ENCODE data around the gene XCR1.
"Not testable (repeated sequence)": the region's sequence is repeated elsewhere in the genome, so short reads cannot be mapped to it uniquely, and the experiment has no call there.

XCR1 gene

GRCh38 chr3:46025139-46025538 lies 2.1 kb downstream of the XCR1 start:
- no peak for TF ChIP-seq ZNF274 (IDR thresholded peaks at IDR 0.05; ENCODE audit: low read depth, low read length)
- no peak overlapping the region for H3K4me3 ChIP-seq (ENCODE audit: low read length)

- no peak for TF ChIP-seq ZNF274 (IDR thresholded peaks at IDR 0.05; ENCODE audit: low read depth, low read length)
- no peak overlapping the region for H3K4me3 ChIP-seq (ENCODE audit: low read length)
Measured at GRCh38 chr3:46024131-46024530, 3.2 kb downstream of the XCR1 start.

- H3K4me3 ChIP-seq (ENCODE audit: low read length): no peak overlapping the region
- TF ChIP-seq ZNF274 (IDR thresholded peaks at IDR 0.05; ENCODE audit: low read depth, low read length): no peak
Measured at GRCh38 chr3:46022909-46023785, 4.1 kb downstream of the XCR1 start.

GRCh38 chr3:46021516-46021915 lies 5.8 kb downstream of the XCR1 start:
- no peak overlapping the region for H3K4me3 ChIP-seq (ENCODE audit: low read length)
- TF ChIP-seq ZNF274 (IDR thresholded peaks at IDR 0.05; ENCODE audit: low read depth, low read length): no peak

- TF ChIP-seq ZNF274 (IDR thresholded peaks at IDR 0.05; ENCODE audit: low read depth, low read length): no peak
- H3K4me3 ChIP-seq (ENCODE audit: low read length): no peak overlapping the region
Measured at GRCh38 chr3:46020766-46021510, 6.3 kb downstream of the XCR1 start.

GRCh38 chr3:46019707-46020106 lies 7.6 kb downstream of the XCR1 start:
- no peak for TF ChIP-seq ZNF274 (IDR thresholded peaks at IDR 0.05; ENCODE audit: low read depth, low read length)
- no peak overlapping the region for H3K4me3 ChIP-seq (ENCODE audit: low read length)

GRCh38 chr3:46017720-46018119 lies 9.6 kb downstream of the XCR1 start:
- no peak overlapping the region for H3K4me3 ChIP-seq (ENCODE audit: low read length)
- TF ChIP-seq ZNF274 (IDR thresholded peaks at IDR 0.05; ENCODE audit: low read depth, low read length): no peak

GRCh38 chr3:46013316-46014094 lies 13.8 kb downstream of the XCR1 start:
- H3K4me3 ChIP-seq (ENCODE audit: low read length): no peak overlapping the region
- no peak for TF ChIP-seq ZNF274 (IDR thresholded peaks at IDR 0.05; ENCODE audit: low read depth, low read length)

- H3K4me3 ChIP-seq (ENCODE audit: low read length): no peak overlapping the region
- no peak for TF ChIP-seq ZNF274 (IDR thresholded peaks at IDR 0.05; ENCODE audit: low read depth, low read length)
Measured at GRCh38 chr3:46012246-46012645, 15.0 kb downstream of the XCR1 start.

- TF ChIP-seq ZNF274 (IDR thresholded peaks at IDR 0.05; ENCODE audit: low read depth, low read length): no peak
- H3K4me3 ChIP-seq (ENCODE audit: low read length): no peak overlapping the region
Measured at GRCh38 chr3:46010519-46011113, 16.7 kb downstream of the XCR1 start.

GRCh38 chr3:46008058-46008457 lies 19.2 kb downstream of the XCR1 start:
- TF ChIP-seq ZNF274 (IDR thresholded peaks at IDR 0.05; ENCODE audit: low read depth, low read length): no peak

GRCh38 chr3:46007280-46007679 lies 20.0 kb downstream of the XCR1 start:
- TF ChIP-seq ZNF274 (IDR thresholded peaks at IDR 0.05; ENCODE audit: low read depth, low read length): no peak
- no peak overlapping the region for H3K4me3 ChIP-seq (ENCODE audit: low read length)

More at GRCh38 chr3:46008058-46008457, 19.2 kb downstream of the XCR1 start:
- H3K4me3 ChIP-seq (ENCODE audit: low read length): no peak overlapping the region

- TF ChIP-seq ZNF274 (IDR thresholded peaks at IDR 0.05; ENCODE audit: low read depth, low read length): no peak
Measured at GRCh38 chr3:46006238-46007032, 20.8 kb downstream of the XCR1 start.

GRCh38 chr3:46003706-46004105 lies 23.6 kb downstream of the XCR1 start:
- not testable (repeated sequence) for H3K4me3 ChIP-seq (ENCODE audit: low read length)

More at GRCh38 chr3:46006238-46007032, 20.8 kb downstream of the XCR1 start:
- no peak overlapping the region for H3K4me3 ChIP-seq (ENCODE audit: low read length)

All from GM08714 (cell line).